GM21447 (cell line): ENCODE measurements around the gene EXD3.
"Not testable (repeated sequence)": the region's sequence is repeated elsewhere in the genome, so short reads cannot be mapped to it uniquely, and the experiment has no call there.

Source experiments
- ATAC-seq: cut with Tn5 transposase; IDR thresholded peaks from one replicate; pipeline ENCODE4 v1.9.1; 2021; ENCODE audit not compliant: unreplicated experiment

EXD3 gene

DNA sequence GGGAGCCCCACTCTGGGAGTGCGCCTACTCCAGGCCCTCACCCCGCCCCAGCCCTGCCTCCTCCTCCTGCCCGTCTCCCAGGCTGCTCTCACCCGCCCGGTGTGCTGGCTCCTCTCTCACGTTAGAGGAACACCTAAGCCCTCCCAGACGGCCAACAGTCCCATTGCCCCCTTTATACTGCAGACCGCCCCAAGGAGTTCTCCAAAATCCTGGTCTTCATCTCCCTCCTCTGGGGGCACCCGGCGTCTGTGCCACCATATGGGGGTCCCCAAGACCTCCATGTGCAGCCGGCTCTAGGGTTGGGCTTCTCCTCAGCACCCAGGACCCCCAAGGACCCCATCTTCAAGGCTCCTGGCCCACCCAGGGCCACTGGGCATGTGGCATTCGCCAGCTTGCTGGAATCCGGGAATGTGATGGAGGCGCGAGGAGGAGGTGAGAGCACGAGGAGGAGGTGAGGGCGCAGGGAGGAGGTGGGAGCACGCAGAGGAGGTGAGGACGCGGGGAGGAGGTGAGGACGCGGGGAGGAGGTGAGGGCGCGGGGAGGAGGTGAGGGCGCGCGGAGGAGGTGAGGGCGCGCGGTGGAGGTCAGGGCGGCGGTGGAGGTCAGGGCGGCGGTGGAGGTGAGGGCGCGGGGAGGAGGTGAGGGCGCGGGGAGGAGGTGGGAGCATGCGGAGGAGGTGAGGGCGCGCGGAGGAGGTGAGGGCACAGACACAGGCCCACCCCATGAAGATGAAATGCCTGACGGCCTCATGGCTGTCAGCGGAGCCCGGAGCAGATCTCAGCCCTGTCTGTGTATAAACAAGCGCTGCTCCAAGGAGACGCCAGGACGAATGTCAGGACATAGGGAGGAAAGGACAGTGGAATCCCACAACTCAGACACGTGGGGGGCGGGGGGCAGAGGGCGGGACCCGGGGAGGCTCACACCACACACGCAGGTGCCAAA, 41.2 kb downstream of the EXD3 start:
- ATAC-seq: no peak

DNA sequence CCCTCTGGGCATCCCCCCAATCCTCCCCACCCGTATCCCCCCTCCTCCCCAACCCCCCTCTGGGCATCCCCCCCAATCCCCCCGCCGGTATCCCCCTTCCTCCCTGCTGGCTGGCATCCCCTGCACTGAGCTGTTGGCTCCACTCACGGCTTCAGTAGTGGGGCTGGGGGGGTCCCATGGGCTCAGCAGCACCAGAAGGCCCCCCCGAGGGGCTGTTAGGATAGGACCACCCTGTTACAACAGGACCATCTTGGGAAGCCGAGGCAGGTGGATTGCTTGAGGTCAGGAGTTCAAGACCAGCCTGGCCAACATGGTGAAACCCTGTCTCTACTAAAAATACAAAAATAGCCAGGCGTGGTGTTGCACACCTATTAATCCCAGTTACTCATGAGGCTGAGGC, 42.4 kb downstream of the EXD3 start:
- ATAC-seq: no peak

DNA sequence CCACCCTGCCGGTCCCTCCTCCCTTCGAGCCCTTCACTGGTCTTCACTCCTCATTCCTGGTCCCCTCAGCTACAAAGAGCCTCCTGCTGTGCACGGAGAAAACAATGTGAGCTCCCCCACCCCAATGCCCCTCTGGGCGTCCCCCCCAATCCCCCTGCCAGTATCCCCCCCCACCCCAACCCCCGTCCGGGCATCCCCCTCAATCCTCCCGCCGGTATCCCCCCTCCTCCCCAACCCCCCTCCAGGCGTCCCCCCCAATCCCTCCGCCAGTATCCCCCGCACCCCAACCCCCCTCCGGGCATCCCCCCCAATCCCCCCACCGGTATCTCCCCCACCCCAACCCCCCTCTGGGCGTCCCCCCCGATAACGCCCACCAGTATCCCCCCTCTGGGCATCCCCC, 42.8 kb downstream of the EXD3 start:
- ATAC-seq: no peak

DNA sequence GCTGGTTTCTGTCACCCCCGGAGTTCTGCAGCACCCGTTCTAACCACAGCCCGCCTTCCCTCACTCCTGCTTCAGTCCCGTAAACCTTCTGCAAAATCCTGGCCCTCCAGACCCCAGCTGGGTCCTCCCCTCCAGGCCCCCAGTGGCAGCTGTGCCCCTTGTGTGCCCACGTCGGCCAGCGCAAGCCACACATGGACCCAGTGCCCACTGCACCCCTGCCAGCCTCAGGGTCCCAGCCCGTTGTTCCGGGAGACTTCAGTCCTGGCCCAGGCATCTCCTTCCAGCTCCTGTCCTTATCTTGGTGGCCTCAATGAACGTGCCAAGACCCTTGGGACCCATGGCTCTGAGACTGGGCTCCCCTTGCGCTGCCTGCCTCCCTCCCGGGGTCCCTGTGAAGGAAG, 43.2 kb downstream of the EXD3 start:
- ATAC-seq: no peak

DNA sequence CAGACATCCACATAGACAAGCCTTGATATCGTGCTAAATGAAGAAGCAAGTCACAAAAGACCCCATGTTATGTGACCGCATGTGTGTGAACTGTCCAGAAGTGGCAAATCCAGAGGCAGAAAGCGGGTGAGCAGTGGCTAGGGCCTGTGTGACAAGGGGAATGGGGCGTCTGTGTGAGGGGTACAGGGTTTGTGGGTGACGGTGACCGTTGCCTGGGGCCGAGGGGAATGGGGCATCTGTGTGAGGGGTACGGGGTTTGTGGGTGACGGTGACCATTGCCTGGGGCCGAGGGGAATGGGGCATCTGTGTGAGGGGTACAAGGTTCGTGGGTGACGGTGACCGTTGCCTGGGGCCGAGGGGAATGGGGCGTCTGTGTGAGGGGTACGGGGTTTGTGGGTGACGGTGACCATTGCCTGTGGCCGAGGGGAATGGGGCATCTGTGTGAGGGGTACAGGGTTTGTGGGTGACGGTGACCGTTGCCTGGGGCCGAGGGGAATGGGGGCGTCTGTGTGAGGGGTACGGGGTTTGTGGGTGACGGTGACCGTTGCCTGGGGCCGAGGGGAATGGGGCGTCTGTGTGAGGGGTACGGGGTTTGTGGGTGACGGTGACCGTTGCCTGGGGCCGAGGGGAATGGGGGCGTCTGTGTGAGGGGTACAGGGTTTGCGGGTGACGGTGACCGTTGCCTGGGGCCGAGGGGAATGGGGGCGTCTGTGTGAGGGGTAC, 44.1 kb downstream of the EXD3 start:
- ATAC-seq: not testable (repeated sequence)

DNA sequence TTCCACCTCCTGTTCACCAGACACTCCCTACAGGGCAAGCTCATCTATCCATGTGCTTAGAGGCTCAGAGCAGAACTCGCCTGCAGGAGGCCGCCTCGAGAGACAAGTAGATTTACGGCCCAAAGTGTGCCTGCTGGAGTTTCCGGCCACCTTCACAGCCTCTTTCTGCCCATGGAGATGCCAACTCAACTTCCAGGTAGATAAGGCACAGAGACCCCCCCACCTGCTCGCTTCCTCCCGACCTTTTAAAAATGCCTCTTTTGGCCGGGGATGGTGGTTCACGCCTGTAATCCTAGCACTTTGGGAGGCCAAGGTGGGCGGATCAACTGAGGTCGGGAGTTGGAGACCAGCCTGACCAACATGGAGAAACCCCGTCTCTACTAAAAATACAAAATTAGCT, 46.6 kb downstream of the EXD3 start:
- ATAC-seq: no peak

DNA sequence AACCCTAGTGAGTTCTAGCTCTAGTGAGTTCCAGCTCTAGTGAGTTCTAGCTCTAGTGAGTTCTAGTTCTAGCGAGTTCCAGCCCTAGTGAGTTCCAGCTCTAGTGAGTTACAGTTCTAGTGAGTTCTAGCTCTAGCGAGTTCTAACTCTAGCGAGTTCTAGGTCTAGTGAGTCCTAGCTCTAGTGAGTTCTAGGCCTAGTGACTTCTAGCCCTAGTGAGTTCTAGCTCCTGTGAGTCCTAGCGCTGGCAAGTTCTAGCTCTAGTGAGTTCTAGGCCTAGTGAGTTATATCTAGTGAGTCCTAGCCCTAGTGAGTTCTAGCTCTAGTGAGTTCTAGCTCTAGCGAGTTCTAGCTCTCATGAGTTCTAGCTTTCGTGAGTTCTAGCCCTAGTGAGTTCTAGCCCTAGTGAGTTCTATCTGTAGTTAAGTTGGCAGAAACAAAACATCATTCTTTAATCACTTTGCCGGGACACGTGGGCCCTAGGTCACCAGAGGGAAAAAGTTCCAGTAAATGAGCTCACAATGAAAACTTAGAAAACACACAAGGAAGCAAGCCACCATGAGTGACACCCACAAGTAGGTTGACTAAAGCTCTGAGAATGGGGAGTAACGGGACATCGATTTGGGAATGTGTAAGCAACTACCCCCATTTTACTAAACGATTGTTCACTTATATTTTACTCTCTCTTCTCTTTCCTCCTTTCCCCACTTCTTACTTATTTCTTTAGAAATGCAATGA, 47.5 kb downstream of the EXD3 start:
- ATAC-seq: no peak

DNA sequence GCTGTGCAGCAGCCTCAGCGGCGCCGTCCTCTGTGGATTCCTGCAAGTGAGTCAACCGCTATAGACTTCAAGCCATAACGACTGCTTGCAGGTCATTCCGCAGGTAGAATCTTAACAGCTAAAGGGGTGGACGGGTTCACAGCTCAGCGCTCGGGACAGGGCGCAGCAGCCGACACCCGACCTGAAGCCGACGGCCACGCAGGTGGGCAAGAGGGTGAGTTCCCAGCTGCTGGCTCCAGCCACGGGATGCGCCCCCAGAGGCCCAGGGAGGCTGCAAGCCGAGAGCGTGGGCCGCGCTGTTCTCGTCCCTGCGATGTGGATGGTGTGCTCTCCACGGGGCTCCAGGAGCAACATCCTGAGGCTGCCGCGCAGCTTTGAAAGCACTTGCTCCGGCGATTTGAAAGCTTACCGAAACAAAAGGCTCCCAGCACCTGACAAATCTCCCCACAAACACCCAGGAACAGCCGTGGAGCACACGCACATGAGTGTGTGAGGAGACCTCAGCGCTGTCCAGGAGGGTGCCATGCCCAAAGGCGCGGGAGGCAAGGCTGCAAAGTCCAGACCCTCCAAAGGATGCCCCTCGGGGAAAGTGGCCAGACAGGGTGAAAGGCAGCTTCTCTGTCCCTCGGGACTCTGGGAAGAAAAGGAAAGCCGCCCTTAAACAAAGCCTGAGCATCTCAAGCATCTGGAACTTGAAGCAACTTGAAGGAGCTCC, 48.7 kb downstream of the EXD3 start:
- no peak for ATAC-seq

DNA sequence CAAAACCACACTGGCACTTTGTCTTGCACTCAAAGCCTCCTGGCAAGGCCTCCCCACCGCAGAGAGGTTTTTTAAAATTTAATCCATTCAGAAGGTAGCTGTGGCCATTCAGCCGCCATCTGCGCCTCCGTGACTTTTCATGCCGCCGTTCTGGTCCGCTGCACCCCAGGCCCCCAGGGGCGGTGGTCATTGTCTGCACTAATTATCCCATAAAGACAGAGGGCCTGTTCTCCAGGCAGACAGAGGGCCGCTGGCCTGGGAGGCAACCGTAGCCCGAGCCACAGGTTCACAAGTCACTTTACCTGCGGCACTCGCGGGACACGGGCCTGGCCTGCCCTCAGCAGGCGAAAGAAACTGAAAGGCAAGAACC, 49.4 kb downstream of the EXD3 start:
- no peak for ATAC-seq

DNA sequence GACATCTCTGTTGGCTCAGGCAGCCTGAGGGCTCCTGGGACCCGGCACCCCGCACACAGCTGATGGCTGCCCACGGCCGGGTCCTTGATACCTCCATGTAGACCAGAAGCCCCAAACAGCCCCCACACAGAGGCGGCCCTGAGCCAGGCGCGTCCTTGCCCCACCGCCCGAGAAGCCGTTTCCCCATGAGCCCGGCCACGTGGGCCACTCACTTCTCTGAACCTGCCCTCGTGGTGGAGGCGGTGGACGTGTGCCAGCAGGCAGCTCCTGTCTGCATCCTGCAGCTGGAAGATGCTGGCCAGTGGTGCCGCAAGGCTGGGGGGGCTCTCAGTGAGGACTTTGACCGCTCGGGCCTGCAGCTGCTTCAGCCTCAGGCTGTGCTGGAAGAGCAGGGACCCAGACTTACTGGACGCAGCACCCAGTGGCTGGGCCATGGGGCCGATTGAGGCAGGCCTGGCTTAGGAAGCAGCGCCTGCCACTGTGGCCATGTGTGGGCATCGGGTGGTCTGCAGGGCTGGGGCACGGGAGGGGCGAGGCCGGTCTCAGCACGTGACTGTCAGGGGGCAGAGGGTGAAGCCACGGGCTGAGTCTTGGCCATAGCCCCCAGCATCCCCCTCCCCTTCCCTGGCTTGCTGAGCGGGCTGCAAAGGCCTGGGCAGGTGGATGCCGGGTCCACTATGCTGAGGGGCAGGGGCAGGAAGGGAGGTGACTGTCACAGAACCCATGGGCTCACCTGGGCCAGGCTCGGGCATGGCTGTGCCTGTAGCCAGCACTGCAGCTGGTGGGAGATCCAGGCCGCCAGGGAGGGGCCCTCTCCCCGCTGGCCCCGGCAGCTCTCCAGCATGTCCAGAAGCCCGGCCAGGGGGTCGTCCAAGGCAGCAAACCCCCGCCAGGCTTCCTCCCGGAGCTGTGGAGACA, 50.0 kb downstream of the EXD3 start:
- no peak for ATAC-seq

DNA sequence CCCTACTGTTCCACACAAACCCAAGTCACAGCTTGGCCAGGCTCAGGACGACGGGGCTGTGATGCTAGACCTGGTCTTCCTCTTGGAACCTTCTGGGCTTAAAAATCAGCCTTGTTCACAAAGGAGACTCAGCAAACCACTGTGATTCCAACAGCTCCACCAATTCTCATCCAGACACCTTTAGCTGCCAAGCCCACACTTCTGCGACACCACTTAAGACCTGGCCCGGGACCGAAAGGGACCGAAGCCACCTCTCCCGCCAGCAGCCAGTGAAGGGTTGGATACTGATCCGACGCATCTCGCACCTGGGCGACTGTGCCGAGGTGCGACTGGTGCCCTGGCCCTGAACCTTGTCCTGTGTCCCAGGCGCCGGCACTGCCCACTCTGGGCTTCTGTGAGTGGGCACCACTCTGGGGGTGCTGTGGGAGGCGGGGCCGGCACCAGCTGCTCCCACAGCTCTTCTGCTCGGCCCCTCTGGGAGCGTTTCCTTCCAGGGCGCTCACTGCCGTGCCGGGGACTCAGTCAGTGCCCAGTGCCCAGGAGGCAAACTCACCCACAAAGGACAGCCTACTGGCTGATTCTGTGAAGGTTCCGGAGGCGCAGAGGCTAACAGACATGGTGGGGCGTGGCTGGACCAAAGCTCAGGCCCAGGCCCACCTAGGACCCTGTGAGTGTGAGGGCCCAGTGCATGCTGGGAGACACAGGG, 50.9 kb downstream of the EXD3 start:
- no peak for ATAC-seq

DNA sequence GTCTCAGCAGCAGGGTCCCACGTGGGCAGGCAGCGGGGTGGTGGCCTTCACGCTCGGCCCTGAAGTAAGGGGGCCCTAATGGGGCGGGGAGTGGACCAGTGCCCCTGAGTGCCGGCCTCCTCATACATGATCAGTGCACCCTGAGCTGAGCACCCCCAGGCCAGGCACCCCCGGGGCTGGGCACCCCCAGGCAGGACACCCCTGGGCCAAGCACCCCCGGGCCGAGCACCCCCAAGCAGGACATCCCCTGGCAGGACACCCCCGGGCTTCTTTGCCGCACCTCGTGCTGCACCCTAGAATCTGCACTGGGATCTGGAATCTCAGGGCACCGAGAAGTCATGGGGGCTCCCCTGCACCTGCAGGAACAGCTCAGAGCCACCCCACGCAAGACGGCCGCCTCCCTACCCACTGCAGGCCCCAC, 51.4 kb downstream of the EXD3 start:
- no peak for ATAC-seq

DNA sequence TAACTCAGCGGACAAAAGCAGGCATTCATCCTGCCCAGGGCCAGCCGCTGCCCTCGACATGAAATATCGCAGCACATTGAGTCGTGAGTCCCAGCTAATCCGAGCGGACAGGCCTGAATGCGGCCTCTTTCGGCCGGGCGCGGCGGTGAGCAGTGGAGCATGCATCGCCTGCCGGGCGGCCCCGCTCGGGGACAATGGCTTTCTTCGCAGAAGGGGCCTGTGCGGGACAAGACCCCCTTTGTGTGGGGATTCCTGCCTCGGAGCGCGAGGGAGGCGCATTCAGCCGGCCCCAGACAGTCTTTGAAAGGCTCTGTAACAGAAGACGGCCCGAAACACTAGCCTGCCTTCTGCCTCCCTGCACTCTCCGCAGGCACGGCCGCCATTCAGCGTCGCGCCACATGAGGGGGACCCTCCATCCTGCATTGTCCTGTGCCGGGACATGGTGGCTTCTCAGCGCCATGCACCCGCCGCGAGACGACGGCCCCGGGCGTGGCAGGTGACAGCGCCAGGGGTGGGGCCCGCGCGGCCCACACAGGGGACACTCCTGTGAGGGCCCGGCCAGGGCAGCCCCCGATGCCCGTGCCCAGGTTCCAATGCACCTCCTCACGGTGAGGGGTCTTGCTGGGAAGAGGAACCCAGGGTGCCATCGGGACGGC, 52.0 kb downstream of the EXD3 start:
- ATAC-seq: no peak

DNA sequence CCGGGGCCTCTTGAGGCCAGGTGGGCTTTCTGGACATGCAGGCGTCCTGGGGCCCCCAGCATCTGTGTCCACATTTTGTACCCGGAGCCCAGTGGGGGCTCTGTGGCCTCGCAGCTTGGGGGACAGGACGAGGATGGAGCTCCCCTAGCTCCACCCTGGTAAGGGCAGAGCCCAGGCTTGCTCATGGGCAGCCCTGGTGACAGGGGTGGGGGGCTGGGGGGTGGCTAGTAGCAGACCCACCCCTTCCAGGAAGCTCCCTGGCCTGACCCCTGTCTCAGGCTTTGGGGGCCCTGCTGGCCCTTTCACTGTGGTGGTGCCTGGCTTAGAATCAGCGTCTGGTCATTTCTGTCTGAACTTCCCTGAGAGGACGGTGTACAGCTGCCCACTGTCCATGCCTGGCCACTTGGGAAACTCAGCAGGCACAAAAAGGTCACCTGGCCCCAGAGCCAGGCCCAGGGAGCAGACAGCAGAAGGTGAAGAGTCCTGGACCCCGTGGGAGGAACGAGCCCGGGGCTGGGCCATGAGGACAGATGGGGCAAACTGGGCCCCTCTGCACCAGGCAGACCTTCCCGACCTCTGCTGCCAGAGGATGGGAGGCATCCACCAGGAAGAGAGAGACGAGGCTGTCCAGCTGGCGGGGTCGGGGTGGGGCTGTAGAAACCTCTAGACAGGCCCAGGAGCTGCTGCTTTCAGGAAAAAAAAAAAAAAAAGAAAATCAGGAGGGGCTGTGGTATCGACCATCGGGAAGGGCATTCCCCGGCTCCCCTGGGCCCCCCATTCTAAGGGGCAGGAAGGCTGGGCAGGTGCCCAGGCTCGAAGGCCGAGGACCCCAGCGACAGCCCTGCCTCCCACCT, 52.8 kb downstream of the EXD3 start:
- ATAC-seq: no peak

DNA sequence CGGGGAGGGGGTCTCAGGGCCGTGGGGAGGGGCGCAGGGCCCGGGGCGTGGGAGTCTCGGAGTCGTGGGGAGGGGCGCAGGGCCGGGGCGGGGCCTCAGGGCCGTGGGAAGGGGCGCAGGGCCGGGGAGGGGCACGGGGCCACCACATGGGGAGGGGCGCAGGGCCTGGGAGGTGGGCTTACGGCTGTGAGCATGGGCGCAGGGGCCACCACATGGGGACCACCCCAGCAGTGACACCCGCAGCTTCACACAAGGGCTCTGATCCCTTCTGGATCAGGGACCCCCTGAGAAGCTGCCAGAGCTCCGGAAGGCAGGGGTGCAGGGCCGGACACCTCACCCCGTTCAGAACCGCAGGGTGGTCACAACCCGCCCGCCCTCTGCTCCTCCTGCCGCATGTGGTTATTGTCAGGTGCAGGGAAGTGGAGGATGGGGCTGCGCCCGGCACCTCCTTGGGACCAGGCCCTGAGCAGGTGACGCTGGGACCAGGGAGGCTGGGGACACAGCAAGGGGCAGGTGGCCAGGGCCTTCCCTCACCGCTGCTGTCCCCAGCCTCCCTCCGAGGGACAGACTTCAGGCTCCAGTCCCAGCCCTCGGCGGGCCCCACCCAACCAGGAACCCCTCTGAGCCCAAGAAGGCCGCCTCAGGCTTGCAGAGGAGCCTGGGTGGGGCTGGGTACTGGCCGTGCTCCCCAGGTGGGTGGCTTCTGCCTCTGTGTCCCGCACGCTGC, 53.7 kb downstream of the EXD3 start:
- no peak for ATAC-seq

DNA sequence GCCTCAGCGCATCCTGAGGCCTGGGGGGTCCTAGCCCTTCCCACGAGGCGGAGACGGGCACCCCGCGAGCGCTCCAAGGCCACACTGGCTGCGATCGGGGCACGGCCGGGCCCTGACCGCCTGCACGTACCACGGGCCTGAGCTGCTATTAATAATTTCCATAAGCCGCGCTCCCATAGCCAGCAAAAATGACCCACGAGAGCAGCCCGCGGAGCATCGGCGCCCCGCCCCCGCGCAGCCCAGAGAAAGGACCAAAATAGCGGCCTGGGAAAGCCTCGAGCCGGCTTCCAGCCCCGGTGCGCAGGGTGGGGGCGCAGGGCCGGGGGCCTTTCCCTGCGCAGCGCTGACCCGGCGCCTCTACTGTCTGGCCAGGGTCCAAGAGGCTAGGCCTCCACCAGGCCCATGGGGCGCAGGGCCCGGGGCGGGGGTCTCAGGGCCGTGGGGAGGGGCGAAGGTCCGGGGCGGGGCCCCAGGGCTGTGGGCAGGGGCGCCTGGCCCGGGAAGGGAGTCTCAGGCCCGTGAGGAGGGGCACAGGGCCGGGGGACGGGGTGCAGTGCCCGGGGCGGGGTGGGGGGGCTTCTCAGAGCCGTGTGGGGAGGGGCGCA, 54.4 kb downstream of the EXD3 start:
- ATAC-seq: no peak
